IPS DF 19.7 (cell line): ENCODE data around the gene POLR3G.

Source experiments
- DNase-seq: peaks from one replicate; pipeline ENCODE4 v3.0.0-alpha.2; 2013; ENCODE audit warnings: low read depth, low spot score

The POLR3G gene

DNA sequence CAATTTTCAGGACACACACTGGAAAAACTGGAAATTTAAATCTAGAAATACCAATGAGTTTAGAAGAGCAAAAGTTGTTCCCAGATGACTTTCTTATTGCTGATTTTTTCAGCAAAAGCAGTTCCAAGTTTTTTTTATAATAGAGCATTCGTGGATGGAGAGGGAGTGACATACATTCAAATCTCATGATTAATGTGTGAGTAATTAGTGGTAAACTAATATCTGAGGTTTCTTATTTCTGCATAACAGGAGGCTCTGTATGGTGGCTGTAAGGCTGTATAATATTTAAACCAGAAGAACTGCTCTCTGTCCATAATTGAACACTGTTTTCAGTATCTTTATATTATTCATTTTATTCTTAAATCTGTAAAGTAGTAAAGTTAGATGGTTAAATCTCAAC lies 28.9 kb downstream of the POLR3G start:
- DNase-seq, result no peak

DNA sequence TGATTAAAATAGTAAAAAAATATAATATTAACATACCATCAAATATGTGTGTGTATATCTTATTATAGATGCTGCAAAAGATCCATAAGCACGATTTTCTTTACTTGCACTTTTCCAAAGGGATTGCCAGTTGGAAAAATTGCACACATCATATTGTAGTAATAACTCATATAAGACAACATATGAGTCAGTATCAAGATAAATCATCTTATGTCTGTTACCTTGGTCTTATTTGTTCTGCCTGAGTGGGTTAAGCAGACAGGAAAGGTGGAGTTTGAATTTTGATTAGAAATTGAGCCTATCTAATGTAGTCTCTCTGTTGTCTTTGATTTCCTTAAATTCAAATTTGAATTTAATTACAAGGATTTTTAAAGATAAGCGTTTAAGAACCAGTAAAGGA lies 30.1 kb downstream of the POLR3G start:
- no peak for DNase-seq

DNA sequence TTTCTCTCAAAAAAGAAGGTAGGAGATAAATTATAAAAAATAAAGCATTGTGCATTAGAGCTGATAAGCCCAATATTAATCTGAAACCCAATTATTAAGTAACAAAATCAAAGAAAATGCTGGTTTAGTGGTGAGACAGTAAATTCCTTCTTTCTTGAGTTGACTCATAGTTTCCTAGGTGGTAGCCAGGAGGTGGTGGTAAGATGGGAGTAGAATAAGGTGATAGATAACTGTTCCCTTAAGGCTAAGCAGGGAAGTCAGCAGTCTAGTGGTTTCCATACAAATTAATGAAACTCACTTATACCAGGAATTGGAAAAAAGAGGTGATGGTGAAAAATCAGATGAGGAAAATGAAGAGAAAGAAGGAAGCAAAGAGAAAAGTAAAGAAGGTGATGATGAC lies 31.6 kb downstream of the POLR3G start:
- DNase-seq, result no peak

DNA sequence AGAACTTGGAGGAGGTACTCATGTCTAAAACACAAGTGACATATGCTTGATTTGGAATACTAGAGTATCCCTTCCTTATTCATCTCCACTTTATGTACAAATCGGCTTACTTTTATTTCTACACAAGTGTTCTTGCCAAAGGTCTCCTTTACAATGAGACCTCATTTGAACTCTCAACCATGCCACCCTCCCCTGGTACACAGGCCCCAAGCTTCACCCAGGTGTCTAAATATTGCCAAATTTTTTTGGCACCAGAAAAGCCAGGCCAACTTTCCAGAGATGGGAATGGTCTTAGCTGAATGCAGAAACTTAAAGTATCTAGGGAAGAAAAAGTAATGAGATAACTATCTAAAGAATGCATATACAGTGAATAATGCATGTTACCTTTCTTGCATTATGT lies 35.8 kb downstream of the POLR3G start:
- DNase-seq, result no peak

DNA sequence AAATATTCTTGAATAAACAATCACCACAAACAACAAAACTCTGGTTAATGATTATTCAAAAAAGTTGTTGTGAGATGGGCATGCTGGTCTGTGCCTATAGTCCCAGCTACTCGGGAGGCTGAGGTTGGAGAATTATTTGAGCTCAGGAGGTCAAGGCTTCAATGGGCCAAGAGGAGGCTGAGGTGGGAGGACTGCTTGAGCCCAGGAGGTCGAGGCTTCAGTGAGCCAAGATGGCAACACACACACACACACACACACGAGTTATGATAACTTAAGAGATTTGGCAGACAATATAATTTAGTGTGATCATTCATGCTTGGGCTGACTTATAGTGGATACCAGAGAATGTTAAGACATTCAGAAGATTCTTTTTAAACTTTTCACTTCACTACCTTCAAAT lies 39.9 kb downstream of the POLR3G start:
- no peak for DNase-seq

DNA sequence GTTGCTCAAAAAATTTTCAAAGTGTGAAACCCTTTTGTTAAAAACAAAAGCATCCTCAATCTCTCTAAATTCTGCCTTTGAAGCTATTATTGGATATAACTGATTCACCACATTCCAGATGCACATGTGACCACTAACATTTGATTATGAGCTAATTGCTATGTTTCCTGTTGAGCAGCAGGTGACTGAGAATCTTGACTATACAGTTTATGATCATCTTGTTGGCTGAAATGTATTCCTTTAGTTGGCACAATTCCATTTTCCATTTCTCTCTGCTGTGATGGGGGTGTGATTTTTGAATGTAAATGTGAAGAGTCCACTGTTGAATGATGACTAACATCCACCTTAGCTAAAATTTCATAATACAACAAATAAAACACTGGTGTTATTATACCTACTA lies 44.0 kb downstream of the POLR3G start:
- no peak for DNase-seq

DNA sequence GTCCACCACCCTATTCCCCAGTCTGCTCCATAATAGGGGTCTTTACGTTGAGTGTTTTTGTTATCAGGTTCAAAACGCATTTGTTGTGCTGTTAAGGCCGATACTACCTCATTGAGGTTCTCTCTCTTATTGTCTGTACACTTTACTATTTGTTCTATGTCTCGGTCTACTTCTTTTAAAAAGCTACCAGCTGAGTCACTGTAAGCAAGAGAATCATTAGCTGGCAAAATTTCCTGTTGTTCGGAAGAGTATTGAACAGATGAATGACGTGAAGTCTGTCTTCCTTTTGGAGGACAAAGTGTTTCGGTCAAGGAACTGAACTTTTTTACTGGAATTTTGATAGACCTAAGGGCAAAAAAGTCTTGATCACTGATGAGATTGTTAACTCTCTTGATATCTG lies 44.4 kb downstream of the POLR3G start:
- no peak for DNase-seq

DNA sequence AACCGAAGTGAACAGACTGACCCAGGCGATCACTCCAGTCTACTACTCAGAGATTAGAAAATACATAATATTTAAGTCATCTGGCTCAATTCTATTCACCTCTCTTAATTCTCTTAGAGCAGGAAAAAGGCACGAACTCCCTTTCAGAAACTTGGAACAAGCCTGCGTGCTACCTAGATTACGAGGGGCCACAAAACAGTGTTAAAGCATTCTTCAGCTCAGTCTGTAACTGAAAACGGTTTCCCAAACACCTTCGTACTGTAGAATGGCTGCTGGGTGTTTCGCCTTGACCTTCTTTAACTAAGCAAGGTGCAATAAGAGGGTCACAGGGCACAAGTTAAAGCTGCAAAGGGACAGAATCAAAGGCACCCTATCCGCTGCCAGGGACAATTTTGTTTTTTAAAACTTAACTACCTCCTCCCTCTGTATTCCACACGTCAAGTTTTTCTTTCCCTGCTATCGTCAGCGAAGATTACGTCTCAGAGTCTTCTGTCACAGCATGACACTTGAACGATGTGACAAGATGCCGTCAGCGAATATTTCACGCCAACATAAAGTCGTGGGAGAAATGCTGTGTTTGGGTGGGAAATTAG lies 54.0 kb downstream of the POLR3G start:
- DNase-seq, result no peak

DNA sequence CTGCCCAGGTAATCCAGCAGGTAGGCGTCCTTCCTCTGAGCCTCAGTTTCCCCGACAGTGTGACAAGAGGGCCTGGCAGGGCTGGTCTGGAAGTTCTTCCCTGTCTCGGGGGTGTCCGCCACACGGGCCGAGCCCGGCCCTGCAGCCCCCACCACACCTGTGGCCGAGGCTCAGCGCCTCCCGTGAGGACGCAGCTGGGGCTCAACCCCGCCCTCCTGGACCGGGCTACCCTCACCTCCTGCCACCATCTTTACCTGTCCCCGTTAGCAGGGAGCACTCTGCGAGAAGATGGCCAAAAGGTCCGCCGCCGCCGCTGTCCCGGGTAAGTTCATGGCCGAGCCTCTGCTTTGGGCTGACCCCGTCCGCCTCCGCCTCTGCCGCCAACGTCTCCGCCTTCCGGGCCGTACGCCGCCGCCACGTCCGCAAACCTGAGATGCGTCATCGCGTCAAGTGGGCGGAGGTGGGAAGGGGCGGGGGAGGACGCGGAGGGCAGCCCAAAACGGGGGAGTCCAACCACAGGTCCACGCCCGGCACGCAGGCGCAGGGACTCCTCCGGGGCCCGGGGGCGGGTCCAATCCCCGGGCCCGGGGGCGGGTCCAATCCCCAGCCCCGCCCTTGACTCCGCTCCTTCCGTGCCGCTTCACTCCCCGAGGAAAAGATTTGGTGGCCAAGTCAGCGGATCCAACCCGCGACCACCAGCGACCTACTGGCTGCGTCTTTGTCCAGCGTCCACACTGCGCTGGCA lies 54.7 kb downstream of the POLR3G start, which contains the start of gene LYSMD3:
LYSMD3 (minus strand) TSS at position 391 of the 745 bp plus-strand sequence. CDS start 4,295 bp downstream, outside the sequence.
- DNase-seq, result peak; percentile 69

DNA sequence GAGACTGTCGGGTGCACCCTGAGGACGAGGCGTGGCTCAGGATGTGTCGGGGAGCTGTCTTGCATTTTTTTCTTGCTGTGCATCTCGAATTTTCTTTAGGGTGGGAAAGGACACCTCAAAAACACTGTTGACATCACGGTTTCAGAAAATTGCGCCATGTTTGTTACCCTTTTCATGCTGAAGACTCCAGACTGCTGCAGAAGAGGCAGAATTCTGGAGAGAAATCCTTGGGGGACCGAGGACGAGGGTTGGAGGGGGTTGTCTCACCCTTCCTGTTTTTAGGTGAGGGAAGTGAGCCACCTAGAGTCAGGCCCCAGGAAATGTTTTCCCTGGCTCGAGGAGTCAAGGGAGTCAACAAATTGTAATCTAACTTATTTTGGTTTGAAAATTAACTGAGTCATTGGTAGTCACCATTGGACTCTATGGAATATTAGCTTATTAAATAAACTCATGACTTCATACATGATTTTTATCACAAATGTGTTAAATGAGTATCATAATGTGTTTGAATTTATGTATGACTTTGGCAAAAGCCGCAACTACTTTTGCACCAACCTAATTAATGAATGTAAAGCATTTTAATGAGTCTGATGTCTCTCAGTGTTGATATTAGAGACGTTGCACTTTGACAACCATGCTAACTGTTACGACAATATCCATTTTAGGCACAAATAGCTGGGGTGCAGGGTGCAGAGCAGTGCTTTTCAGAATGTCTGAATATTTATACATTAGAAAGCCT lies 55.4 kb downstream of the POLR3G start:
- DNase-seq, result peak; percentile 35

DNA sequence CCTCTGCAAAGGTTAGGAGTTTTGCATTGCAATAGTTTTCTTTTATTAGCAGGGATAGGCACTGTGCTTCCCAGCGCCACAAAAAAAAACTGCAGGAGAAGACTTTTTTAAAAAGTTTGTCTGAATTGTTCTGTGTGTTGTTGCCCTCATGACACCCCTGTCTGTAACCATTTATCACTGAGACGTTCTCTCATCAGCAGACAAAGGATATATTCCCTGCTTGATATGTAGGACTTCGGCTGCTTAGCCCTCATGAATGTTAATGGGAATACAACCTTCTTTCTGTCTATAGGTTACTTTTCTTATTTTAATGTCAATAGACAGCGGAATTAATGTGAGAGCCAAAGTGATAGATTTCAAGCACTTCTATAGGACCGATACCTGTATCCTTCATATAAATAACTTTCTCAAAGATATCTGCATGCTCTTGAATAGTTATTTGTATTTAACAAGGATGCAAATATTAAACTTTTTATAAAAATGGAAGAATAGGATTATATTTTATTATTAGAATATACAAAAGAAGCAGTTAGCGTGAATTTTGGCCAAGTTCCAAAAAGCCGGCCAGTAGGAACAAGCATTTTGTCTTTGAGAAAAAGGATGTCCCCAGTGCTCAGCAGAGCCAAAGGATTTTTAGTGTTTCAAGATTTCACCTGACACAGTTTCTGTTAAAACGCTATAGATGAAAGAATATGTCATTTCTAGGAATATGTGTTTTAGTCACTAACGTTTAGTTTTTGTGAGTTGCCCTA lies 56.2 kb downstream of the POLR3G start:
- no peak for DNase-seq

DNA sequence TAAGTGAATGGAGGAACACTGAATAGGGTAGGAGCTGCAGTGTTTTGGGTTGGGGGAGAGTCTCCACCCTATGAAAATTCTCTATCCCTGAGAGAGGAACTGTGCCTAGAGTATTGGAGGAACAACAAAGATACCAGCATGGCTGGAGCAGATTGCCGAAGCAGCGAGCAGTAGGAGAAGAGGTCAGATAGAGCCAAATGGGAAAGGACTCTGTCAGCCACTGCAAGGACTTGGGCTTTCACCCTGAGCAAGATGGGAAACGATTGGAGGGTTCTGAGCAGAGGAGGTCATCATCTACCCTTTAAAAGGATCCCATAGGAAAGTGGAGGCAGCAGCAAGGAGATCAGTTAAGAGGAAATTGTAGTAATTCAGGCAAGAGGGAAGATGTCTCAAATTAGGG lies 59.1 kb downstream of the POLR3G start:
- DNase-seq, result no peak

DNA sequence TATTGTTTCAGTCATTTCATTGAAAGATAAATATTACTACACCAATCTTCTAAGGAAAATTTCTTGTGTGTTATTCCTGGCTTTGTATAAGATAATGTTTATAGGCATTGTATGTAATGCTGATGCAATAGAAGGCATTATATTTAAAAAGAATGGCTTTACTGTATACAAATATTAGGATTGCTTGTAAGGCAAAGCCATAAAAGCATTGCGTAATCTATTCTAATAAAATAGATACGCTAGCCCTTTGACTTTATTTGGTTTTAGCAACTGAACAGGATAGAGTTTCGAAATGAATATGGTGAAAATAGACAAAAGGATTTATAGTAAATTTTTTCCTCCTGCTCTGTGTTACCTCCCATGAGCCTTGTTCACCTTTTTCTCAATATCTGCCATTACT lies 60.3 kb downstream of the POLR3G start:
- no peak for DNase-seq

DNA sequence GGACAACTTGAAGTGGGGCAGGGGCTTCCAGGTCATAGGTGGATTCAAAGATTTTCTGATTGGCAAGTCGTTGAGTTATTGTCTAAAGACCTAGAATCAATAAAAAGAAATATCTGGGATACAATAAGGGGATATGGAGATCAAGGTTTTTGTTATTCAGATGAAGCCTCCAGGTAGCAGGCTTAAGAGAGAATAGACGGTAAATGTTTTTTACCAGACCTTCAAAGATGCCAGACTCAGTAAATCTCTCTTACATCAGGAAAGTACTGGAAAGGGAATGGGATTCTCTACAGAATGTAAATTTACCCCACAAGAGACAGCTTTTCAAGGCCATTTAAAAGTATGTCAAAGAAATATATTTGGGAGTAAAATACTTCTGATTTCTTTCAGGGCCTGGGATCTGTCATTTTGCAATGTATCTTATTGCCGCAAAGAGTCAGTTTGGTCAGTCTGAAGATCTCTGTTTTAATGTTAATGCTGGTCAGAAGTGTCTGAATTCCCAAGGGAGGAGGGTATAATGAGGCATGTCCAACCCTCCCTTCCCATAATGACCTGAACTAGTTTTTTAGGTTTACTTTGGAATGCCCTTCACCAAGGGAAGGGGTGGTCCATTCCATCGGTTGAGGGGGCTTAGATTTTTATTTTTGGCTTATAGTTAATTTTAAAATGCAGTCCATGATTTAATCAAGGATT lies 68.3 kb downstream of the POLR3G start:
- no peak for DNase-seq

DNA sequence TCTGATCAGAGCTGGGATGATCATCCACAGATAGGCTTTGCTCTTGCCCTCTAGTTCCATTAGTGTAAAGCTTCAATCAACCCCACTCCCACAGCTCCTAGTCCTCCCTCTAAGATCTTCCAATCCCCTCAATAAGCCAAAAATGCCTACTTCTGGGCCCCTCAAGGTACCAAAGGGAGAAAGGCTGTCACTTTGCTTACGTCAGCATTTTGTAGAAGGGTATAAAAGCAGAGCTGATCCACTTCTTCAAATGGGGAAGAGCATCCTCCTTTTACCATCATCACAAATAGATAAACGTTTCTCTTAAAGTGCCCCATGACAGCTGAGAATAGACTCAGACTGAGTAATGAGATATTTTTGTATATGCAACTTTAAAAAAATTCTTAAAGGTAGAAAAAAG lies 70.8 kb downstream of the POLR3G start:
- no peak for DNase-seq

DNA sequence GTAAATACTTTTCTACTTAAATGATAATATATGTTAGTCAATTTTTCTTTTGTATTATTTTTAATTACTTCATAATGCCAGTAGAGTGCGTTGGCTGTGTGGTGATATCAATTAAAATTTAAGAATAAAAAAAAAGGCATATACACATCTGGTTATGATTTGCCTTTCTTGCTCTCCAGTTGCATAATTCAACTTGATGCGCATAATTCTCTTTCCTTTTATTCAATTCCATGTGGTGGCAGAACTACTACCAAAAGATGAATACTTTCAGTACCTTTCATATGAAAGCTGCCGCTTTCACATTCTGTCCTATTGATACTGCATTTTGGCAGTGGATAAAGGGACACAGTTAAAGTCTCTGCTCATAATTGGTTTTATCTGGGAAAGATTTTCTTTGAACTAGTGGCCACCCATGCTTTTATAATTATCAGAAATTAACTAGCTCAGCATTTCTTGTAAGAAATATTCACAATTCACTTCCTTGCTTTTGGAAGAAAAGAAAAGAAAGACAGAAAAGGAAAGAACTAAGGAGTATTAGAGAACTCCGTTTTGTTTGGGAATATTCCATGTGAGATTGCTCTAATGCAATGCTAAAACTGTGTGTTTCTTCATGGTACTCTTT lies 71.7 kb downstream of the POLR3G start:
- no peak for DNase-seq

DNA sequence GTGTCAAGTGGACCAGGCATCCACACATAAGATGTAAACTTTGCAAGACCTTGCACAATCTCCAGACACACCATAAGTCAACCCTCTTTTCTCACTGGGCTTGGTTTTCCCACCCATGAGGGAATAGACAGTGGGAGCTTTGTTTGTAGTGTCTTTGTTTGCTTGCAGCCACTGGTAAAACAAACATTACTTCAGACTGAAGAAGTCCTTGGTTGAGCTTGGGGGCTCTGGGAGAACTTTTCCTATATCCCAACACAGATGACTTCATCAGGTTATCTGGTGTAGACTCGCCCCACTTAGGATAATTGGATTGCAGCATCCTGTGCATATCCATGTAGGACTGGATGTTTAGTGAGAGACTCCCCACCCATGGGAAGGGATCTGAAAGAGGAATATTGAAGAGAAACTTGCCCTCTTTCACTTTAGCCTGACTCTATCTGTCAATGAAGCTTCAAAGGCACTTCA lies 72.4 kb downstream of the POLR3G start:
- DNase-seq, result no peak

DNA sequence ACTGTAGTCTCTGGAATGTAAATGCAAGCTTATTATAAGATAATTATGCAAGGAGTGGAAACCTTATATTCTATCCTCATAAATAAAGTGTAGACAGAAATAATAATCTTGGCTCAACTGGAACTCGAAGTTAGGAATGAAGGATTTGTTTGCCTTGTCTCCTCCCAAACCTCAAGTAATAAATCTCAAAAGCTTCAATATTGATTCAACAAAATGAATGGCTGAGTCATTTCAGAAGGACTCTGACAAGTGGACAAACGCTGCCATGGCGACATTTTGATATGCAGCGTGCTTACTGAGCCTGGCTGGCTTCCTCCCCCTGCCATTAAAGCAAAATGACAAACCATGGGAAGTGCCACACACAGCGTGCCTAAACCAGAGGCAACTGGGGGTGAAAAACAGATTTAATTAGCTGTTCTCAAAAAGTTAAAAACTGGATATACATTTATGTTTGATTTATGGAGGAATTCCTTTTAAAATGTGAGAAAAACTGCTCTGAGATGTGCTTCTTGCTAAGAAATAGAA lies 73.5 kb downstream of the POLR3G start:
- DNase-seq, result no peak

DNA sequence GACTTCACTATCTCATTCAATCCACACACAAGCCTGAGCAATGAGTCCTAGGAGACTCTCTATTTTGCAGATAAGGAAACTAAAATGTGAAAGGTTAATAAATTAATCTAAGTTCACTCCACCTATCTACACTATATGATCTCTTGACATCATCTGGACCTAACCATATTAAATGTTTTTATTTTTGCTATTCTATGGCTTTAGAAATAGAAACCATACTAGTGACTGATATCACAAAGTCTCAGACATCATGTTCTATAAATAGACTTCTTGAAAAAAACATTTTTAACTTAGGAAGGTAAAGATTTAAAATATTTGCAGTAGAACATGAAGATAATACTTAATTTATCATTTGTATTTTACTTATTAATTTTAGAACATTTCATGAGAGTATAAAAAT lies 74.6 kb downstream of the POLR3G start:
- no peak for DNase-seq

DNA sequence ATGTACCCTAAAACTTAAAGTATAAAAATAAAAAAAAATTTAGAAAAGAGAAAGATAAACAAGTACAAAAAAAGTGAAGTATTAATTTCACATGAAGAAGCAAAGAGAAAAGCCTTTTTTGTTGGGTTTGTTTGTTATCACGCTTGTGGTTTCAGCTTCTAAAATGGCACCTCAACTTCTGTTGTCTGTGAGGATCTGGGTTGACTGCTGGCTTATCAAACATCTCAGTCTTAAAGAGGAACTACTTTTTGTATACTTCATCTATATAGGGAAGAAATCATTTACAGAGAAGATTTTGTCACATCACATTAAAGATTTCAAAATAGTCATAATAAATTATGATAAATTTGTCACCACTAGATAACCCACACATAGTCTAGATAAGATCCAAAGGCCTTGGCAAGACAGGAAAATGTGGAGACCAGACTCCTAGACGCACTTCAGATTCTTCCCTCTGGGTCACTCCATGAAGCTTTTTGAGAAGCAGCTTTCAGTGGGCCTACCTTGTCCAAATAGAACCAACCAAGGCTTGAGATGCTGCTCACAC lies 75.1 kb downstream of the POLR3G start:
- DNase-seq, result no peak
